Osteoblast (primary cell): Measurements from ENCODE around the gene AP5Z1. TPM values are rescaled to one million over a fixed set of nuclear protein-coding genes. Genes with fewer than 3 reads are reported as not detected.

Experiments used
- DNase-seq: peaks from one replicate; pipeline ENCODE4 v3.0.0; 2011; ENCODE audit warnings: low spot score, mixed read lengths; ENCODE audit not compliant: insufficient read length; ENCODE audit errors: missing footprints
- H2AFZ ChIP-seq: 2 replicates; pipeline ENCODE4 v1.6.0; 2011; ENCODE audit warnings: mild to moderate bottlenecking, low read length
- H3K27ac ChIP-seq: 2 replicates; pipeline ENCODE4 v1.5.1; 2011; ENCODE audit warnings: mild to moderate bottlenecking, low read depth, low read length, moderate library complexity
- H3K27me3 ChIP-seq: 2 replicates; pipeline ENCODE4 v1.6.0; 2012; ENCODE audit warnings: mild to moderate bottlenecking, control low read depth, inconsistent platforms, low read length, moderate library complexity; ENCODE audit not compliant: insufficient read depth
- H3K36me3 ChIP-seq: 2 replicates; pipeline ENCODE4 v1.5.1; 2011; ENCODE audit warnings: mild to moderate bottlenecking, low read length, control low read depth, moderate library complexity; ENCODE audit not compliant: insufficient read depth
- H3K4me1 ChIP-seq: 2 replicates; pipeline ENCODE4 v1.5.1; 2011; ENCODE audit warnings: mild to moderate bottlenecking, low read length, control low read depth, moderate library complexity; ENCODE audit not compliant: insufficient read depth
- H3K4me2 ChIP-seq: 2 replicates; pipeline ENCODE4 v1.6.0; 2011; ENCODE audit warnings: mild to moderate bottlenecking, low read length; ENCODE audit not compliant: insufficient read depth
- H3K4me3 ChIP-seq: fragments of 200-600 bp; sonication (generic); 3 replicates; pipeline ENCODE4 v1.5.1; 2012; ENCODE audit warnings: mild to moderate bottlenecking, low read length, inconsistent platforms; ENCODE audit not compliant: insufficient read depth
- H3K79me2 ChIP-seq: 2 replicates; pipeline ENCODE4 v1.6.0; 2012; ENCODE audit warnings: mild to moderate bottlenecking, low read length, control low read depth, inconsistent platforms; ENCODE audit not compliant: insufficient read depth
- H3K9me3 ChIP-seq: 2 replicates; pipeline ENCODE4 v1.5.1; 2011; ENCODE audit warnings: low read depth, low read length, control low read depth
- H4K20me1 ChIP-seq: 2 replicates; pipeline ENCODE4 v1.6.0; 2012; ENCODE audit warnings: mild to moderate bottlenecking, low read length, control low read depth; ENCODE audit not compliant: insufficient read depth
- total RNA-seq: library from RNA; depleted of rRNA; stranded (reverse); fragments of >200 nt; gene quantifications from 2 replicates; pipeline ENCODE4 v1.2.3, GENCODE V29; 2012
- TF ChIP-seq, protein P1 (sequence below): IDR thresholded peaks from 2 replicates; pipeline ENCODE4 v1.5.1; 2011; ENCODE audit warnings: mild to moderate bottlenecking, low read depth, low read length, moderate library complexity; ENCODE audit errors: extremely low read depth

The AP5Z1 gene
- total RNA-seq, 1 donor, result 73.1 TPM

GRCh38 chr7:4742852-4743251, 32.6 kb upstream of the AP5Z1 start:
- H4K20me1 ChIP-seq, result no peaks in the 10 kb centered on the region
- DNase-seq, result no peak
- TF ChIP-seq, protein P1, sequence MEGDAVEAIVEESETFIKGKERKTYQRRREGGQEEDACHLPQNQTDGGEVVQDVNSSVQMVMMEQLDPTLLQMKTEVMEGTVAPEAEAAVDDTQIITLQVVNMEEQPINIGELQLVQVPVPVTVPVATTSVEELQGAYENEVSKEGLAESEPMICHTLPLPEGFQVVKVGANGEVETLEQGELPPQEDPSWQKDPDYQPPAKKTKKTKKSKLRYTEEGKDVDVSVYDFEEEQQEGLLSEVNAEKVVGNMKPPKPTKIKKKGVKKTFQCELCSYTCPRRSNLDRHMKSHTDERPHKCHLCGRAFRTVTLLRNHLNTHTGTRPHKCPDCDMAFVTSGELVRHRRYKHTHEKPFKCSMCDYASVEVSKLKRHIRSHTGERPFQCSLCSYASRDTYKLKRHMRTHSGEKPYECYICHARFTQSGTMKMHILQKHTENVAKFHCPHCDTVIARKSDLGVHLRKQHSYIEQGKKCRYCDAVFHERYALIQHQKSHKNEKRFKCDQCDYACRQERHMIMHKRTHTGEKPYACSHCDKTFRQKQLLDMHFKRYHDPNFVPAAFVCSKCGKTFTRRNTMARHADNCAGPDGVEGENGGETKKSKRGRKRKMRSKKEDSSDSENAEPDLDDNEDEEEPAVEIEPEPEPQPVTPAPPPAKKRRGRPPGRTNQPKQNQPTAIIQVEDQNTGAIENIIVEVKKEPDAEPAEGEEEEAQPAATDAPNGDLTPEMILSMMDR, result no peak
- peaks cover 25% of the 10 kb centered on the region for H3K36me3 ChIP-seq
- no peak overlapping the region for H3K27ac ChIP-seq
- peaks cover 38% of the 10 kb centered on the region for H3K79me2 ChIP-seq
- no peaks in the 10 kb centered on the region for H3K27me3 ChIP-seq
- H3K4me1 ChIP-seq, result peaks cover 27% of the 10 kb centered on the region
- H2AFZ ChIP-seq, result no peak overlapping the region
- no peaks in the 10 kb centered on the region for H3K9me3 ChIP-seq
- no peak overlapping the region for H3K4me2 ChIP-seq
- H3K4me3 ChIP-seq, result no peak overlapping the region

DNA sequence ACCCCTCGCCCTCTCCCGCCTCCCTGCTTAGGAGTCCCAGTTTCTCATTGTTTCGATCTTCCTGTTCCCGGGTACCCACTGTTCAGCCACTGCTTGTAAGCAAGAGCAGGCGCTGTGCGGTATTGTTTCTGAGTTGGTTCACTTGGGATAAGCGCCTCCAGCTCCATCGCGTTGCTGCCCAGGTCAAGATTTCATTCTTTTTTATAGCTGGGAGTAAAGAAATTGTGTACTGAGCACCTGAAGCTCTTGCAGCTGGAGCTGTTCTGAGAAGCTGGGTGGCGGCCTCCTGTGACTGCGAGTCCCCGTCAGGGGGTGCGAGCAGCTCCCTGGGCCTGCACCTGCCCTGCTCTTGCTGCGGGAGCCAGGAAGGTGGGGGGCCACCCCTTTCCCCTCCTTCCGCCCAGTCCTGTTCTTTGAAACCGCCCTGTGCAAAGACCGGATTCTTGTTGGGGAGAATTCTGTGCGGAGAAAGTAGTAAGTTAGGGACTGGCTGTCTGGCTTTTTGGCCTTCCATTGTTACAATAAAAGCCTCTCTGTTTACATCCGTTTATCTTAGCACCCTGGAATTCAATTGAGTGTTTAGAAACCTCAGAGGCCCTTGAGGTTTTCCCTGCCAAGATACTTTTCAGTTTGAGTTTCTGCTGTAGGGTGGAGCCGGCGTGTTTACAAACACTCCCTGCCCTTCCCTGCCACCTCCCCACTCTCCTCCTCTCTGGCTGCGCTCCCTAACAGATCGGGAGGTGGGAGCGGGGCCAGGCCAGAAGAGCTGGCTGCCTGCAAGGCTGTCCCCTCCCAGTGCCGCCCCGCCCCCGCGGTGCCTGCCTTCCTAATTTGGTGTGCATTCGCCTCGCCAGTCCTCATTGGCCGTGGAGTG, 30.8 kb upstream of the AP5Z1 start:
- peaks cover 30% of the 10 kb centered on the region for H3K36me3 ChIP-seq
- DNase-seq, result peak; percentile 99

DNA sequence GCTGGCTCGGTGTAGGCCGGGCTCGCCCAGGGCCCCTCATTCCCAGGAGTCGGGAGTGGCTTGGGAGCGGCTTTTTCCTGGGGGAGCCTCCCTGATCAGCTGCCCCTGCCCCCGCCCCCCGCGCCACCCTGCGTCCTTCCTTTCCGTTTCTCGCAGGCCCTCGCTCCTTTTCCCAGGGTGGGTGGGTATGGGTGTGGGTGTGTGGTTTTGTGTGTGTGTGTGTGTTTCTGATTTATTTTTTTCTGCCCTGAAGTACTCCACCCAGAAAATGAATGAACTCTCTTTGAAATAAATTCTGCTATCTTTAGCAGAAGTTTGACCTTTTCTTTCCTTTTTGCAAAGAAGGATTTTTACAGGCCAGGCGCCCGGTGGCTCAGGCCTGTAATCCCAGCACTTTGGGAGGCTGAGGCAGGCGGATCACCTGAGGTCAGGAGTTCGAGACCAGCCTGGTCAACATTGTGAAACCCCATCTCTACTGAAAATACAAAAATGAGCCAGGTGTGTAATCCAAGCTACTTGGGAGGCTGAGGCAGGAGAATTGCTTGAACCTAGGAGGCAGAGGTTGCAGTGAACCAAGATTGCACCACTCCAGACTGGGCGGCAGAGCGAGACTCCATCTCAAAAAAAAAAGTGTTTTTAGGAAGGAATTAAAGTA, 30.0 kb upstream of the AP5Z1 start:
- Histone ChIP-seq H3K9me3 (no peaks in the 10 kb centered on the region), H4K20me1 (peaks cover 4% of the 10 kb centered on the region), H3K79me2 (peaks cover 50% of the 10 kb centered on the region), H3K4me3 (peak overlapping the region; percentile 65), H3K4me1 (peaks cover 13% of the 10 kb centered on the region), H3K27me3 (no peaks in the 10 kb centered on the region), H3K27ac (peak overlapping the region; percentile 99), H3K36me3 (peaks cover 30% of the 10 kb centered on the region), H2AFZ (no peak overlapping the region), H3K4me2 (peak overlapping the region; percentile 77)
- TF ChIP-seq, protein P1, result no peak
- no peak for DNase-seq

More for the DNA sequence above, 30.8 kb upstream of the AP5Z1 start:
- H3K4me2 ChIP-seq, result peak overlapping the region; percentile 77
- peaks cover 15% of the 10 kb centered on the region for H3K4me1 ChIP-seq
- TF ChIP-seq, protein P1, result no peak
- H3K4me3 ChIP-seq, result peak overlapping the region; percentile 65
- H3K27me3 ChIP-seq, result no peaks in the 10 kb centered on the region
- H2AFZ ChIP-seq, result no peak overlapping the region
- peak overlapping the region; percentile 99 for H3K27ac ChIP-seq
- peaks cover 45% of the 10 kb centered on the region for H3K79me2 ChIP-seq
- H4K20me1 ChIP-seq, result peaks cover 1% of the 10 kb centered on the region
- H3K9me3 ChIP-seq, result no peaks in the 10 kb centered on the region
